Peyer's patch (tissue), 4 donors: ENCODE measurements around the gene PPP1CA. TPM values are rescaled to one million over a fixed set of nuclear protein-coding genes. Genes with fewer than 3 reads are reported as not detected.
A peak's percentile ranks its signal among the peaks of the same experiment; 100 is the strongest.

Experiments
- DNase-seq, 3 donors: peaks; one replicate each; pipeline ENCODE4 v3.0.0-alpha.2; 2017 to 2019
- H3K27ac ChIP-seq, 4 donors: fragments of 200-600 bp; sonication (generic); one replicate each; pipeline ENCODE4 v1.5.1; 2016 to 2019
- H3K27me3 ChIP-seq, 2 donors: fragments of 200-600 bp; sonication (generic); one replicate each; pipeline ENCODE4 v1.5.1; 2019
- H3K36me3 ChIP-seq, 3 donors: fragments of 200-600 bp; sonication (generic); one replicate each; pipeline ENCODE4 v1.5.1; 2016 to 2019
- H3K4me1 ChIP-seq, 4 donors: fragments of 200-600 bp; sonication (generic); one replicate each; pipeline ENCODE4 v1.5.1; 2016 to 2019
- H3K4me3 ChIP-seq, 4 donors: fragments of 200-600 bp; sonication (generic); 1 replicate in 3 of 4; 2 replicates in 1 of 4; pipeline ENCODE4 v1.5.1; 2016 to 2019; ENCODE audit warnings: mild to moderate bottlenecking in 1 of 4
- H3K9me3 ChIP-seq, 4 donors: fragments of 200-600 bp; sonication (generic); one replicate each; pipeline ENCODE4 v1.5.1; 2016 to 2019; ENCODE audit warnings: mild to moderate bottlenecking in 1 of 4
- CTCF ChIP-seq, 6 experiments: fragments of 450-650 bp in 4 of 6; fragments of 200-600 bp in 2 of 6; sonication (generic) in 1 of 6; IDR thresholded peaks; one replicate each; pipeline ENCODE4 v1.5.1; 2017 to 2019; ENCODE audit warnings: antibody characterized with exemption in 6 of 6, mild to moderate bottlenecking in 3 of 6, moderate library complexity in 1 of 6
- POLR2A ChIP-seq, 2 donors: fragments of 450-650 bp; IDR thresholded peaks; one replicate each; pipeline ENCODE4 v1.5.1; 2017; ENCODE audit warnings: antibody characterized with exemption in 2 of 2, mild to moderate bottlenecking in 2 of 2, moderate library complexity in 2 of 2
- total RNA-seq, 4 donors: library from RNA; depleted of rRNA; stranded (reverse); fragments of >200 nt; gene quantifications; one replicate each; pipeline ENCODE4 v1.1.0, GENCODE V29; 2016

The PPP1CA gene
- total RNA-seq, 4 donors from 2014 or later, result 156 to 213 (median 177) TPM

GRCh38 chr11:67413266-67413849, 11.7 kb upstream of the PPP1CA start:
- H3K4me1 ChIP-seq, result peaks cover 0 to 58% (median 31%) of the 10 kb centered on the region in 4 donors
- peaks cover 0 to 8% of the 10 kb centered on the region in 2 donors for H3K27me3 ChIP-seq
- no peaks in the 10 kb centered on the region for H3K9me3 ChIP-seq
- TF ChIP-seq POLR2A (IDR thresholded peaks at IDR 0.05), result no peak
- TF ChIP-seq CTCF (IDR thresholded peaks at IDR 0.05), result no peak
- H3K36me3 ChIP-seq, result no peaks in the 10 kb centered on the region
- H3K4me3 ChIP-seq, result no peak overlapping the region
- no peak for DNase-seq
- H3K27ac ChIP-seq, result no peak overlapping the region

- no peak overlapping the region for H3K27ac ChIP-seq
- no peak for DNase-seq
These were observed 11.0 kb upstream of the PPP1CA start for GRCh38 chr11:67412495-67413179.

GRCh38 chr11:67411785-67412152, 10.1 kb upstream of the PPP1CA start:
- TF ChIP-seq CTCF (IDR thresholded peaks at IDR 0.05) (no peak), POLR2A (IDR thresholded peaks at IDR 0.05) (no peak)
- peaks cover 0 to 8% of the 10 kb centered on the region in 2 donors for H3K27me3 ChIP-seq
- H3K9me3 ChIP-seq, result no peaks in the 10 kb centered on the region
- peaks cover 0 to 62% (median 43%) of the 10 kb centered on the region in 4 donors for H3K4me1 ChIP-seq
- no peak overlapping the region for H3K4me3 ChIP-seq
- no peak for DNase-seq
- no peak overlapping the region for H3K27ac ChIP-seq
- no peaks in the 10 kb centered on the region for H3K36me3 ChIP-seq

More at GRCh38 chr11:67412495-67413179, 11.0 kb upstream of the PPP1CA start:
- Histone ChIP-seq H3K27me3 (peaks cover 0 to 8% of the 10 kb centered on the region in 2 donors), H3K4me1 (peaks cover 0 to 63% (median 37%) of the 10 kb centered on the region in 4 donors), H3K36me3 (no peaks in the 10 kb centered on the region), H3K9me3 (no peaks in the 10 kb centered on the region), H3K4me3 (no peak overlapping the region)
- no peak for TF ChIP-seq CTCF (IDR thresholded peaks at IDR 0.05)
- no peak for TF ChIP-seq POLR2A (IDR thresholded peaks at IDR 0.05)

- TF ChIP-seq CTCF (IDR thresholded peaks at IDR 0.05) (no peak), POLR2A (IDR thresholded peaks at IDR 0.05) (no peak)
- peak overlapping the region in 1 of 4 donors; percentile 91 for H3K27ac ChIP-seq
- H3K4me3 ChIP-seq, result no peak overlapping the region
- H3K4me1 ChIP-seq, result peaks cover 0 to 64% (median 44%) of the 10 kb centered on the region in 4 donors
- no peaks in the 10 kb centered on the region for H3K9me3 ChIP-seq
- peaks cover 0 to 8% of the 10 kb centered on the region in 2 donors for H3K27me3 ChIP-seq
- no peak for DNase-seq
- H3K36me3 ChIP-seq, result no peaks in the 10 kb centered on the region
These were observed 9.5 kb upstream of the PPP1CA start for GRCh38 chr11:67410984-67411784.

- peaks cover 0 to 65% (median 43%) of the 10 kb centered on the region in 4 donors for H3K4me1 ChIP-seq
- peaks cover 0 to 4% of the 10 kb centered on the region in 2 donors for H3K27me3 ChIP-seq
- H3K9me3 ChIP-seq, result no peaks in the 10 kb centered on the region
- no peak overlapping the region for H3K4me3 ChIP-seq
- H3K36me3 ChIP-seq, result no peaks in the 10 kb centered on the region
- DNase-seq, result no peak
- TF ChIP-seq POLR2A (IDR thresholded peaks at IDR 0.05) (no peak), CTCF (IDR thresholded peaks at IDR 0.05) (no peak)
- peak overlapping the region in 3 of 4 donors; percentile 76 to 91 (median 87) for H3K27ac ChIP-seq
These were observed 8.7 kb upstream of the PPP1CA start for GRCh38 chr11:67410369-67410831.
